ENCODE measurements around the gene PEX16.

PEX16 gene

DNA sequence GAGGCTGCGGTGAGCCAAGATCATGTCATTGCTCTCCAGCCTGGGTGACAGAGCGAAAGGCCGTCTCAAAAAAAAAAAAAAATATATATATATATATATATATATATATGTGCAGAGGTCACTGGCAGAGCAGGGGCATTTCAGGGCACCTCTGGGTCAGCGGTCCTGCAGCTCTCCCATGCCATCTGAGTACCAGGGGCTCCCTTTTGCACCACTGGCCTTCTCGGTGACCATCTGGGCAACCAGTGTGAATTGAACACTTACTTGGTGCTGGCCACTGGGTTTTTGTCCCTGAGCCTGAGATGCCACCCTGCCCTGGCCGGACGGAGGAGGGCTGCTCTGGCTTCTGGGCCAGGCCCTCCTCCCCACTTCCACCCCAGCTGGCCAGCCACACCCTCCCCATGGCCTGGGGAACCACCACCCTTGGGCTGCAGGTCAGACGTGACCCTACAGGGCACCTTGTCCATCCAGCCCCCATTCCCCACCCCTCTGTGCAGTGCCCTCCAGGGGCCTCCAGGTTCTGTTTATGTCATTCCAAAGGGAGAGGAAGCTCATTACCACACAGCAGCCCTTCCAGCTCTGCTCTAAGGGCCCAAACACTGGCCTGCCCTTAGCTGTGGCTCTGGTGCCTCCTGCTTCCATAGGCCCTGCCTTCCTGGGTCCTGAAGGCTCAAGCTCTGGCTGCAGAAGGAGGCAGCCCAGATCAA is 22.0 kb downstream of the PEX16 start:
- FAIRE-seq = no peak

DNA sequence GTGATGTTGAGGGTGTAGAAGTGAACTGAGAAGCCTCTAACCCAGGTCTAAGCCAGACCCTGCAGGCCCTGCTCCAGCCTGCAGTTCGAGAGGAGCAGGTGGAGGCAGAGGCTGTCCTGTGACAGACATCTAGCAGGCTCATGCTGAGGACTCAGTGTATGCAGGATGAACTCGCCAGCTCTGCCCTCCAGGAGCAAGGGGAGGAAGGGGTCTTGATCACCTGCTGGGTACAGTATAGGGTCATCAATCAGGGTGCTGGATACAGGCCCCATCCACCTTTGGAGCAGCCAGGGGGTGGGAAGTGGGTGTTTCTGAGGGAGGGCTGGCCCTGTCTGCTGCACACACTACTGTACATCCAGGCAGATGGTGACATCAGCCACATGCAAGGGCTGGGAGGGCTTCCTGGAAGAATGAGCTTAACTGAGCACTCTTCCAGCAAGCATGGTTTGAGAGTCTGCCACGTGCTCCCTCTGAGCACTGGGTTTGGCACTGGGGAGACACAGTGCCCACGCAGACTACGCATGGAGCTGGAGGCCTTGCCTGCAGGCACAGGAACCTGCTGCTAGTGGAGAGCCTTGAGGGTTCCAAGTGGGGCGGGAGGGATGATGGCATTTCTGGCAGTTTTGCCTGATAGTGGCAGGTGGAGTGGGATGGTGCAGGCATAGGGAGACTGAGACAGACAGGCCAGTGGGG is 23.0 kb downstream of the PEX16 start:
- no peak for FAIRE-seq

GRCh38 chr11:45892856-45893255 is 24.8 kb downstream of the PEX16 start:
- no peak for FAIRE-seq

DNA sequence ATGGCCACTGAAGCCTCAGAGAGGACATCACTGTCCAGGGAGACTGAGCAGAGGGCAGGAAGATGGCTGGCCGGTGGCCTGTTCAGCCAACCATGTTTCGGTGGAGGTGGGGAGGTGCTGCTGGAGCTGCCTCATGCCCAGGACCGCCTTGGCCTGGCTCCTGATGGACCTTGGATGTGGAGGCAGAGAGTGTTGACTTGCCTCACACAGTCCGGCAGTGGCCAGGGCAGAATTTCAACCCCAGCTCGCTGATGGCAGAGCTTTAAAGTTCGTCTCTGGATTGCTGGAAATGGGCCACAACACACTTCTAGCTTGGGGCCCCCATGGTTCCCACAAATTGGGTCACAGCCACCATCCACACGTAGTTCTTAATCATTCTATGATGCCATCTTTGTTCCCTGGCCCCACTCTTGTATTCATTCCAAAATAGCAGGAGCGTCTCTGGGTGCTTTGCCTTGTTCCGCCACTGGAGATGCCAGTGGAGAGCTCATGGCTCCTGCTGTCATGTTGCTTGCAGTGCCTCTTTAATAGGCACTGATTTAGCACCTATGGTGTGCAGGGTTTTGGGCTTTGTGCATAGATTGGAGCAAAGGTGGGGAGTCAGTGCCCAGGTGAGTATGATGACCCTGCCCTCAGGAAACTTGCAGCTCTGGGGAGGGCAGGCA is 26.7 kb downstream of the PEX16 start:
- no peak for FAIRE-seq

DNA sequence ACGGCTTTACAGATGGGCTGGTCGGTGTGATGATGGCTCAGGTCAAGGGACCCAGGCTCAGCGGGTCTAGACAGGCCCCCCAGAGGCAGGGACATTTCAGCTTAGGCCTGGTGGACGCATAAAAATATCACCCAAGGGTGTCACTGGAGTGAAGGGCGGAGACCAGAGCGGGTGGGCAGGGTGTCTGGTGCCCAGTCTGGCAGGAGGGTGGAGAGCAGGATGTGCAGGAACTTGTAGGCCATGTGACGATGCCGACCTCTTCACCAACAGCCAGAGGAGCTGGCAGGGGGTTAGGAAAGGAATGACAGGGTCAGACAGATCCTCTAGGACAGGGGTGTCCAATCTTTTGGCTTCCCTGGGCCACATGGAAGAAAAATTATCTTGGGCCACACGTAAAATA is 27.7 kb downstream of the PEX16 start:
- no peak for FAIRE-seq

- FAIRE-seq = no peak
Observed at GRCh38 chr11:45889555-45889954, 28.1 kb downstream of the PEX16 start.

GRCh38 chr11:45887587-45887986 is 30.1 kb downstream of the PEX16 start:
- FAIRE-seq = no peak

DNA sequence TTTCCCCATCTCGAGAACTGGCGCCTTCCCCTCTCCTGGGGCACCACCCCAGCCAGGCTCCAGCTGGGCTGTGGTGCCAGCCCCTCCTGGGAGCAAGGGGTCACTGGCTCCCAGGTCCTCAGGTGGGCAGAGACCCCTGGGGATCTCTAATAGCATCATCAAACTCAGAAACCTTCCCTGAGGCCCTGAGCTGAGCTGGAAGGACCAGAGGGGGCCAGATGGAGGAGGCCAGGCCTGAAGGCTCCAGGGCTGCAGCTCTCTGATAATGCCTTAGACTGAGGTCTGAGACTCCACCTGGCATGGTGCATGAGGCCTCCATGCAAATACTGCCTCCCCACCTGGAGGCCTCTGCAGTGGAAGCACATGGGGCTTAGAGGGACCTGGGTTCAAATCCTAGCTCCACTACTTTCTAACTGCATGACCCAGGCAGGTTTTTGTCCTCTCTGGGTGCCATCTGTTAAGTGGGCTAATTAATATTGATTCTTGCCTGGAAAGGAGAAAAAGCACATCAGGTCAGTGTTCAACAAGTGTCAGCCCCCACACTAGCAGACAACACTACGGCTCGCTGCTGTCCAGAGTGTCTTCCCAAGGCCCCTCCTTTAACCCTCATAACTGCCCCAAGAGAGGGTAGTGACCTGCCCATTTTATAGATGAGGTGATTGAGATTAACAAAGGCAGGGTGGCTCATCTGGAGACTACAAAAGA is 30.7 kb downstream of the PEX16 start:
- no peak for FAIRE-seq

DNA sequence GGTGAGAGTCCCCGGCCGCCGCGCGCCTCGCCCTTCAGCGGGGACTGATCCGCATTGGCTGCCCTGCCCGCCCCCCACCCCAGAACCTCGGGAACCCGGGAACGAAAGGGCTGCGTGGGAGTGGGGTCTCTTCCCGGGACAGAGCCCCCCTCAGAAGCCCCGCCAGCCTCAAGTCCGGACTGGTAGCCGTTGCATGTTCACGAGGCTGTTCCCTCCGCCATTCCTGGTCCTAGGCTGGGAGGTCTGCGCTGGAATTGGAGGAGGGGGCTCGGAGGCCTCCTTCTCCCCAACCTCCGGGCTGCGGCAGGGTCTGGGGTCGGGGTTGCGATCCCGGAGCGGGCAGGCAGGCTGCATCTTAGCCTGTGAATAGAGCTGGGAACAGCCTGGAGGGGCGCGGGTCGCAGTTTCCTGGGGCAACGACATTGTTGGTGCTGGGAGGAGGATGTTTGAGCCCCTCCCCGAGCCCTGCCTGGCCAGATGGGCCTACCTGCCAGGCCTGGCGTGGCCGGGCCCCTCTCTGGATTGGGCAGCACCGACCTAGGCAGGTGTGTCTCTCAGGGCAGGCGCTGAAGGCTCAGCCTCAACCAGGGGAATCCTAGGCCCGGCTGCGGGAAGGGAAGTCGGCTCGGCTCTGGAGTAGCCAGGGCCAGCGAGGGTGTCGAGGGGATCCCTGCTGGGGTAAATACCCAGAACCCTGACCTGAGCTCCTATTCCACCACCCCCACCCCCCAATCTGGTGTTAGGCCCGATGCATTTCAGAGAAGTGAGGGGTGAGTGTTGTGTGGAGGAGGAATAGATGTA is 31.6 kb downstream of the PEX16 start:
- no peak for FAIRE-seq

GRCh38 chr11:45885274-45885920 is 32.3 kb downstream of the PEX16 start, which contains the start of gene MAPK8IP1:
TSS of gene MAPK8IP1 (plus strand) at chr11:45885651. CDS start at chr11:45885821, 170 bp downstream.
- no peak for FAIRE-seq

DNA sequence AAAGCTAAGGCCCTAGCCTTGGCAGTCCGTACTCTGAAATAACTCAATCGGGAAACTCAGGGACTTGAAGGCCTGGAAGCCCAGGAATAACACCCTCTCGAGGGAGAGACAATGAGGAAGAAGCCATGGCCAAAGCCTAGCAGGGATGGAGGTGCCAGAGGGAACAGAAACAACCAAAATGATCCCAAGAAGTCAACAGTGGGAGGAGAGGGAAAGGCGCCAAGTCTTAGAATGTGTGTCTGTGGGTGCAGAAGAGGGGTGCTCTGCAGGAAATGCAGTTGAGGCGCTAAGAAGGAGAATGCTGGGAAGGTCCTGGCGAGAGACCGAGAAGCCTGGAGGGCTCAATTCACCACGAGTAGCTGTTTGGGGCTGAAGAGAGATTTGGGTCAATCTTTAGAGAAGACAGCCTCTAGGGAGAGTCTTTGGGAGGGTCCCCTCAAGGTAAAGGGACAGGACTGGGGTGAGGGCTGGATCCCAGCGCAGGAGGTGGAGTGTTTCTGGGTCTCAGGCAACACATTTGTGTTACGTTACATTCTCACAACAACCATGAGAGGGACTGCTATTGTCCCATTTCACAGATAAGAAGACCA is 33.0 kb downstream of the PEX16 start:
- no peak for FAIRE-seq

DNA sequence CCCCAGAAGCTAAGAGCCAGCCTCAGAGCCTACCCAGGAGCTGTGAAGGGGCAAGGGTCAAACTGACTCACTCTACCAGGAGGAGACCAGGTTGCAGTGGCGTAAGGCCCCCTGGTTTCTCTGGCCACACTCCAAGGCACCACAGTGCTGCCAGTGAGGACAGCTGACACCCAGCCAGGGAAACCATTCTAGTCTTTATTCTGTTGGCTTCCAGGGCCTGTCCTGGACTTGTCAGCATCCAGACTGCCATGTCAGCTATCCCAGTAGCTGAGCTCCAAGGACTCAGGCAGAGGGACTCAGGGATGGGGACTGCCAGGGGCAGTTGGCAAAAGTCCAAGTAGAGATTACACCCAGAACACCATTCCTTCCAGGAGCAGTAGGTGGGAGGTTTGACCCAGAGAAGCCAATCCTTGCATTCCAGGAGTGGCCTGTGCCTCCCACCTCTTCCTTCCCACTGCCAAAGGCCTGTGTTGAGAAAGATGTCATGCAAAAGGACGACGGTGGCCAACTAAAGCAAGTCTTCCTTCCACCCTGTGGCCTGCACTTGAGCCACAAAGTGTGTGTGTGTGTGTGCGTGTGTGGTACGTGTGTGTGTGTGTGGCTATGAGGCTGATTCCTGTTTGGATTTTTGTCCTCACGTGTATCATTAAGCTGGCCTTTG is 35.8 kb downstream of the PEX16 start:
- FAIRE-seq = no peak

DNA sequence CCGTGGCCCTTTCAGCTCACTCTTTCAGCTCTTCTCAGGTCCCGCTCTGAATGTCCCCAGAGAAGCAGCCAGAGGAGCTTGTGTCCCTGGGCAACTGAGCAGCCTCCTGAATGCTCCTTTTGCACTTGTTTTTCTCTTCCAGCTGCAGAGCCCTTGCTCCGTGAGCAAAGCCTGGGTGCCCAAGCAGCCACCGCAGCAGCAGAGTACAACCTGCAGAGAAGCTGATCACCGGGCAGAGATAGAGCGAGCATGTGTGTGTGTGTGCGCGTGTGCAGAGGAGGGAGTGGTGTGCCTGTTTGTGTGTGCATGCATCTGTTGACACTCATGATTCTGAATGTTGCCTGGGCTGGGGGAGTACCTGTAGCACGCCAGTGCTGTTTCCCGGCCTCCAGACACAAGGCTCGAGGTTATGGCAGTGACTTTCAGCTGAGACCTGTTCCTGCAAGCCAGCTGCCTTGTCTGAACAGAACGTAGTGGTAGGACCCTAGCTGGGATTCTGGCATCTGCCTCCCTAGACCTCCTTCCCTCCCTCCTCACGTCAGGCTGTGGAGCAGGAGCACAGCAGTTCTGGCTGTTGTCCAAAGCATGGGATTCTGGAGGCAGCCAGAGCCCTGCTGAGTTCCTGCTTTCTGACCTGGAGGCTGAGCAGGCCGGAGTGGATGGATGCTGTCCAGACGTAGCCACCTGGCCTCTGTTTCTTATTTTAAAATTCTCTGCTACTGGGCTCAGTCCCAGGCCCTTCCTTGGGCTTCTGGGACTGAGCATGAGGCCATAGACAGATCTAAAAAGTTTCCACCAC is 36.7 kb downstream of the PEX16 start:
- FAIRE-seq = no peak

DNA sequence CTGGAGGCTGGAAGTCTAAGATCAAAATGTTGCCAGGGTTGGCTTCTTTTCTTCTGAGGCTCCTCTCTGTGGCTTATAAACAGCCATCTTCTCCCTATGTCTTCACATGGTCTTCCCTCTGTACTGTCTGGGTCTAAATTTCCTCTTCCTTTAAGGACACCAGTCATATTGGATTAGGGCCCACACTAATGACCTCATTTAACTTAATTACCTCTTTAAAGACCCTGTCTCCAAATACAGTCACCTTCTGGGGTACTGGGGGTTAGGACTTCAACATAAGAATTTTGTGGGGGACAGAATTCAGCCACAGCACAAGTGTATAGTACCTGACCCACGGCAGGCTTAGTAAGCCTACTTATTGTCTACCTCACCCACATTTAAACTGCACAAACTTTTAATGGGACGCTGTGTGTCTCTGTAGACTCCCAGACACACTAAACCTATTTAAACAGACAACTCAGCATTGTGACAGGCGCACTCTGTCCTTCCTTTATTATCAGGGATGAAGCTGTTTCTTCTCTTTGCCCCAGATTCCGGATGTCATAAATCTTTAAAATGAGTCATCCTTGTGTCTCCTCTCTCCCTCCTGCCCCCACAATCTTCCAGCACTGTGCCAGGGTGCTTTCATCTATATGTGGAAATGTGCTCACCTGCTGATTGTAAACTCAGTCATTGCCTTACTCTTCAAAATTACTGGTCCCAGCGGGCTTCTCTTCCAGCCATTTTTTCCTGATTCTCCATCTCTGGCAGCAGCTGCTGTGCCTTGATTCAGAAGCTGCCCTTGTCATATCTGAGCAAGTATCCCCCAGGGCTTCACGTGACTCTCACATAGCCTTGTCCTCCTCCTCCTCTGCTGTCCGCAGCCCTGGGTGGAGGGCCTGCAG is 37.6 kb downstream of the PEX16 start:
- FAIRE-seq = no peak

DNA sequence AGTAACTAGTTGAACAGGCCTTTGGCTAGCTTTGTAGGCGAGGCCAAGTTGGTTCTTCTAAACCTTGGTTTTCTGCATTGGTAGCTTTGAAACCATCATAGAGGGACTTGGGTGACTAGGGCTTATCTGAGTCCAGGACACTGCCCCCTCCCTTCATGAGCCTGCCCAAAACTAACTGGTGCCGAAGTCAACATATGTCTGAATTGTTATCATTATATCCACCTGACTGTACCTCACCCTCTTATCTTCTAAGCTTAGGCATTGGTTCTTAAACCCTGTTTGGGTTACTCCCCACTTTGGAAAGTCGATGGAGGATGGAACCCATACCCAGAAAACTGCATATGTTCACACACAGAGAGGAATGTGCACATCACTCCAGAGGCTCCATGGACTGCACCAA is 39.8 kb downstream of the PEX16 start:
- FAIRE-seq = no peak

- FAIRE-seq = no peak
Observed at GRCh38 chr11:45877221-45877620, 40.5 kb downstream of the PEX16 start.

DNA sequence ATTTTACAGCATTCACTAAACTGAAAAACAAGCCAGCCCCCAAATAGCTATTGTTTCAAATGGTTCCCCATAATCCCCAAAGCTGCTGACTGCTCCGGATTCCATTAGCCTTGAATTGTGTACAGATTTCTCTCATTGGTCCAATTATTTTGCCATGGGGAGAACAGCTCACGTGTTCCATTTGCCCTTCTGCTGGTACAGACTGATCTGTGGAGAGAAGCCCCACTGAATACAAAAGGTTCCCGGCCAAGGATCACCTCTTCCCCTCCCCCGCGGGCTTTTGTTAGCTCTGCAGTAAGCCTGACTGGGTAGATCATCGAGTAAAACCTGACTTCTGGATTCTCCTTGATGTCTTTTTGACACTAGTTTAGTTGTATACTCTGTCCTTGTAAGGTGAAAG is 41.3 kb downstream of the PEX16 start:
- FAIRE-seq = no peak

DNA sequence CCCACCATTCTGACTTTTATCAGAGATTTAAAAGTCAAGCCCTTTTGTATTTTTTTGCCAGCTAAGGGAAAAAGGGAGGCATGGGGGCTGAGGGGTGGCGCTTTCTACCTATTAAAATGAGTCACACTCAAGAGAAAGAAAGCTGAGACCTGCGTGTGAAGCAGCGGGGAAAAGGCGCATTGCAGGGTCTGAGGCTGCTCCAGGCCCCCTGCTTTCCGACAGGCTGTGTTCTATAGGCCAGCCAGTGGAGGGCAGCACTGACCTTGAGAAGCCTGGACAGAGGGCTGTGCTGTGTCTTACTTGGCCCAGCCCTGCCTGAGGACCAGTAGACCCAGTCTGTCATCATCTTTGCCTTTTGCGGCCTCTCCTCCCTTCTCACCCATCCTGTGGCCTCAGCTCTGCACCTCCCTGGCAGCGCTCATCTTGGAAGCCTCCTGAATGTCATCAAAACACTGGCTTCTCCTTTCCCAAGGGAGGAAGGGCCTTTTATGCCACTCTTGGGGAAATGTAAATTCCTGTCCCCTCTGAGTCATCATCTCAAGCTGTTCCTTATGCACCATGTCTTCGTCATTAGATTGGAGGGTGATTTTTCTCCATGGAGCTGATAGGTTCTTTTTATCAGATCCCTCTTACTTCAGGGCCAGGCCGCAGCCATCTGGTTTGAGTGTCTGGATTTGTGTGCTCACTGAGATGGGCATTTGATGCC is 44.9 kb downstream of the PEX16 start:
- no peak for FAIRE-seq
